Glomerular visceral epithelial cell (primary cell): ENCODE measurements around the gene MAD1L1.

Experiments used
- DNase-seq: peaks from one replicate; pipeline ENCODE4 v3.0.0-alpha.2; 2016; ENCODE audit errors: extremely low spot score

The MAD1L1 gene

DNA sequence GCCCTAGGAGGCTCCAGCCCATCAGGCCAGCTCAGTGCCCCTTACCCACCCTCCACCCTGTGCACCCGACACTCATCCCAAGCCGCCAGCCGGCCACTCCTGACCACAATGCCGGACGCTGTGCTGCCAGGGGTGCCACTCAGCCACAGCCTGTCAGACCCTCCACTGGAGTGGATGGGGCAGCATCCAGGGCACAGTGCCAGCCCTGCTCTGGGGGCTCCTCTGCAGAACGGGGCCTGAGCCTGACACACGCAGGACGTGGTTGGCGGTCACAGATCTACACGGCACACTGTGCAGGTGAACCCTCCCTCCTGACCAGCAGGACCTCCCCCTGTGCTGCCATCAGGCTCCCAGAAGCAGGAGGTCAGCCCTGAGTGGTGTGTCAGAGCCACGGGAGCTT is 114.7 kb downstream of the MAD1L1 start:
- no peak for DNase-seq

DNA sequence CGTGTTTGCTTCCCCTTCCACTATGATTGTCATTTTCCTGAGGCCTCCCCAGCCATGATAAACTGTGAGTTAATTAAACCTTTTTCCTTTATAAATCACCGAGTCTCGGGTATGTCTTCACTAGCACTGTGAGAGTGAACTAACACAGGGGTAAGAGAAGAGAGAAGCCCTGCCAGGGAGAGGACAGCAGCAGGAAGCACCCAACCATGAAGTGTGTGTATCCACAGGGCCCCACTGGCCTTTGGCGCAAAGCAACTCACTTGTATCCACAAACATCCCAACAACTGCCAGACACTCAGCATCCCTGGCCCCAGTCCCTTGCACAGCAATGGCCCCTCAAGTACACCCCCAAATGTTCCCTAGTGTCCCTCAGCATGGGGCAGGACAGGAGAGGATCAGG is 115.1 kb downstream of the MAD1L1 start:
- DNase-seq, result peak; percentile 30

DNA sequence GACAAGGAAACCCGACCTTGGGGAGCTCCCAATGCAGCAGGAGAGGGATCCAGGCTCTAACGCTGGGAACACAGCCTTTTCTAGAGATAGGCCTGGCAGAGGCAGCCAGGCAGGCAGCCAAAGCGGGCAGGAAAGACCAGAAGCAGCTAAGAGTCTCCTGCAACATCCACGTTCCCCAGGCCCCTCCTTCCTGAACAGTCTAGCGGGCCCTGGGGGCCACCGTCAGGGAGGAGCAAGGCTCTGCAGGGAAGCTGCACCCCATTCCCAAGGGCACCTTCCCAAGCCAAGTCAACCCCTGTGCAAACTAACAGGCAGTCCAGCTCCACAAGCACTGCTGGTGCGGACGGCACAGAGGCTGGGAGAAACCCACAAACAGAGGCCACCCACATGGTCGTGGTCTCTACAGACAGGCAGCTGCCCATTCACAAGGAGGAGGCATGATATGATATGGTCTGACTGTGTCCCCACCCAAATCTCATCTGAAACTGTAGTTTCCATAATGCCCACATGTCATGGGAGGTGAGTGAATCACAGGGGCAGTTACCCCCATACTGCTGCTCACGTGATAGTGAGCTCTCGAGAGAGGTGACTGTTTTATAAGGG is 115.7 kb downstream of the MAD1L1 start:
- DNase-seq, result no peak

DNA sequence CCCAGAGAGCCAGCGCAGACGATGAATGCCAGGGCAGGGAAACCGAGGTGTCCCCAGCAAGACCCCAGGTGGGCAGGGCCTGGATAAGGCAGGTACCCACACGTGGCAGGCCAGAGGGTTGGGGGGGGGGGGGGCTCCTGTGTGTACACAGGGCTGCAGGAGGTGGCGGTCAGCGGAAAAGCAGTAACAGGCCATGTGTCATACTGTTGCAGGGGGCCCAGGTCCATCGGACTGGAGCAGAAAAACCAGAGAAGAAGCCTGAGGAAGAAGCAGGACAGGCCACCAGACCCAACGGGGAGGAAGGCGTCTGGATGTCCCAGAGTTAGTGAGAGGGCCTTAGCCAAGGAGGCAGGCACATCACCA is 116.3 kb downstream of the MAD1L1 start:
- DNase-seq, result no peak

DNA sequence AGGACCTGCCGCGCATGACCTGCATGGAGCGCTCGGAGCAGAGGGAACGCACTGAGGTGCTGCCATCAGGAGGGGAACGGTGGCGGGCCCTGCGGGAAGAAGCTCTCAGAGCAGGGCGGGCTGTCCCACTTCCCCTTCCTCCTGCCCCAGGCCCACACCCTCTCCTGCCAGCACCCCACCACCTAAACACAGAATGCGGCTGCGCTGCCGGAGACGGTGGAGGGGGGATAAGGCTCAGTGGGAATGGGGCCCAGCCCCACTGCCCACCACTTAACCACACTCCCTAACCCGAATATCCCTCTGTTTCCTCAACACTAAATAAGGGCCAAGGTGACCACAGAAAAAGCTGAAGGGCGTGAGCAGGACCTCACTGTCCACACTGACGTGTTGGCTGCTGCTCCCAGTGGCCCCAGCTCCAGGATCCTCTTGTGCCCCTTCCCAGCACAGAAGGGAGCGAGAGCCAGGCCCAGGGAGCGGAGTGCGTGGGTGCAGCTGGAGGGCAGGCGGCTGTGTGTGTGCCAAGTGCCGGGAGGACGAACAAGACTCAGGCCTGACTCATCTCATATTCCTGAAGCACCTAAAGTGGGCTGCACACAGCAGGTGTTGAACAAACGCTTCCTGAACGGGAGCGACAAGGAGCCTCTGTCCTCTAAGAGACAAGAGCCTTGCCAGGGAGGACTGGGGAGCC is 116.8 kb downstream of the MAD1L1 start:
- DNase-seq, result peak; percentile 36

DNA sequence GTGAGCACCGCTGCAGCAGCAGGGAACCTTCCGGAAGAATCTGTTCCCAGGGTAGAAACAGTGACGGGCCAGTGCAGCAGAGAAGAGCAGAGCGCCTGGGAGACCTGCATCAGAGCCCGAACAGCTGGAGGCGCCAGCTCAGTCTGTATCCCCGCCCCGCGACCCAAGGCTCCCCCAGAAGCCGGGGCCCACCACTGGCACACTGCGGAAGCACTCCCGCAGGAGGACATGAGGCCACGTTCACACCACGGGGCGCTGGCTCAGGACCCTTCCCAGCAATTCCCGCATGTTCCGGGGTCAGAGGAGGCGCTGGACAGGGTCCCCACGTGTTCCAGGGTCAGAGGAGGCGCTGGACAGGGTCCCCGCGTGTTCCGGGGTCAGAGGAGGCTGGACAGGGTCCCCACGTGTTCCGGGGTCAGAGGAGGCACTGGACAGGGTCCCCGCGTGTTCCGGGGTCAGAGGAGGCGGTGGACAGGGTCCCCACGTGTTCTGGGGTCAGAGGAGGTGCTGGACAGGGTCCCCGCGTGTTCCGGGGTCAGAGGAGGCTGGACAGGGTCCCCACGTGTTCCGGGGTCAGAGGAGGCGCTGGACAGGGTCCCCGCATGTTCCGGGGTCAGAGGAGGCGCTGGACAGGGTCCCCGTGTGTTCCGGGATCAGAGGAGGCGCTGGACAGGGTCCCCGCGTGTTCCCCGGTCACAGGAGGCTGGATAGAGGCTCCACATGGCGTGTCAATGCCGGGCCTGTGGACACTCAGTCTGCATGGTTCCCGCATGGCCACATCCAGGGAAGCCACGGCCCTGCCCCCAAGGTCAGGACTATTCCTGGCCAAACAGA is 117.6 kb downstream of the MAD1L1 start:
- DNase-seq, result no peak

DNA sequence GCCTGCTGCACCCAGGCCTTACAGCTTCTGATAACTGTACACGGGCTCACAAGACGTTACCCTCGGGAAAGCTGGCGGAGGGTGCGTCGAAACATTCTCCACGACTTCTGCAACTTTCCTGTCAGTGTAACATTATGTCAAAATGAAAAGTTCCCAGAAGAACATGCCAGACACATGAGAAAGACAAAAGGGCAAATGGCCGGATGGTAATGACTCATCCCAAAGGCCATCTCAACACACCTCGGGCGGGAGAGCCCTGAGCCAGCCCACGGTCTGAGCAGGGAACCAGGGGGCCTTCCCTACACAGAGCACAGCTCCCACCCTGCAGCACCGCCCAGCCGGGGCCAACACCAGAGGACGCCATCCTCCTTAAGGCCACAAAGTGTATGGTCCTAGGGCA is 118.7 kb downstream of the MAD1L1 start:
- peak; percentile 32 for DNase-seq

DNA sequence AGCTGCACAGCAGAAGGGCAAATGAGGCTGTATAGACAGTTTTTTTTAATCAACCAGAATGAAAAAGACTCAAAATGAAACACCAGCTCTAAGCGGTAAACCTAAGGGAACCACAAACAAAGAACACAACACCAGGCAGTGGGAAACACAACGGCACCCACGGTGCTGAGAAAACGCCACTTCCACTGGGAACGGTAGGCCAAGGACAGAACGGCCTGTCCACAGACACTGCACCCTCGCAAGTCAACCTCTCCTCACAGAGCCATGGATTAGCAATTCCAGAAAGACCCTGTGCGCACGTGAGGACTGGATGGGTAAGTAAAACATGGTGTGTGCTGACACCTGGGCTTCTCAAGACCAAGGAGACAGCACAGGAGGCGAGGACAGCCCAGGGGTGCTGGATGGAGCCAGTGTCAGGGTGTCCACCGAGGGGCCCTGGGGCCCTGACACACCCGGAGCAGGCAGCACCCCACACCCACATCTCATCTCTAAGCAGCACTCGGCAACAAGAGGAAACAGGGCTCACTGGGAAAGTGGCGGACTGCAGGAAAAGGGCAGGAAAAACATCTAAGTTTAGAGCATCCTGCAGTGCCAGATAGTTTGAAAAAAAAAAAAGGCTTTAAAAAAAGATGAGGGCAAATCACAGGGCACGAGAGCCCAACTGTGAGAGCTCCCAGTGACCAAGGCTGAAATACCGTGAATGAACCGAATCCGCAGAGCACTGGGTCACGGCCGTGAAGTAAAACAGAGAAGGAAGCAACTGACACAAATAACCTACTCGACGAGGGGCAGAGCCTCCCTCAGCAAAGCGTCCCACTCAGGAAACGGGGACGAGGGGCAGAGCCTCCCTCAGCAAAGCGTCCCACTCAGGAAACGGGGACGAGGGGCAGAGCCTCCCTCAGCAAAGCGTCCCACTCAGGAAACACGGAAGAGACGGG is 120.2 kb downstream of the MAD1L1 start:
- DNase-seq, result no peak

DNA sequence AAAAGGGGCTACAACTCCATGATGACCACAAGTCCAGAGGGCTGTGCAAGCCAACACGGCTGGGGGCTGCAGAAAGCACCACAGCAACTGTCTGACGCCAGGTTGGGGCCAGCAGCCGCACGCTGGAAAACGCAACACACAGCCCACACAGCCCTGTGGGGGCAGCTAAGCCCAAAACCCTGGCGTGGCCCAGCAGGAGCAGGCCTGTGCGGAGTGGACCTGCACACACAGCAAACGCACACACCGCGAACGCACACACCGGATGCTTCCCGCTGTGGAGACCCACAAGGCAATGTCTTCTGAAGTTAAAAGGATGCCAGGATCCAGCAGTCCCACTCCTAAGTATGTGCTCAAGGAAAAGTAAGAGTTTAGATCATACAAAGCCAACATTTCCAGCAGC is 121.2 kb downstream of the MAD1L1 start:
- no peak for DNase-seq

DNA sequence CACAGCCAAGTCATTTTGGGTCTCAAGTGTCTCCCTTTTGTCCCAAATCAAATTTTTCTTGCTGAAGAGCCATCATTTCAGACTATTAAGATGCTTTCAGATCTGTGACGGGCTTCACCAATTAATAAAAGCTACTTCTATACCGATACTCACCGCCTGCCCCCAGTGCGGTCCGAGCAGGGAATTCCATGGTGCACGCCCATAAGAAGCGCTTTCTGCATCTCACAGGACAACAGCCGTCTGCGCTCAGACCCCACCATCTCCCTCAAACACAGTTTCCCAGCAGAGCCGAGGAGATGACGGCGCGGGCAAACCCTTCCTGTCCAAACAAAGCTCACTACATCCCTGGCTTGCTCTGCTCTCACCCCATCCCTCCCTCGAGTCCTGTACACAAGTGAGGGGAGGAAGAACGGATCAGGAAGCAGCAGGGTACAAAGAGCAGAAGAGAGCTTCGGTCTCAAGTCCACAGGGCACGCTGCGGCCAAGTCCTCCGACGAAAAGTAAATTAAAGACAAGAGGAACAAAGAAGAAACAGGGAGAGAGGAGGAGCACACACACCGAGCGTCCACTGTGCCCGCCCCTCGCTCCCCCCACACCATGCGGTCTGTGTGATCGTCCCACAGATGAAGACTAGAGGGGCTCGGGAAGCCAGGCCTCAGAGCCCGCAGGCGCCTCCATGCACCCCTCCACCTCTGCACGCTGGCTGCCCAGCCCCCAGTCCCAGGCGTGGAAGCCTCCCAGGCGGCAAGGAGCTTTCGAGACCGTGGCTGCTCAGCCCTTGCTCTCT is 121.9 kb downstream of the MAD1L1 start:
- no peak for DNase-seq

DNA sequence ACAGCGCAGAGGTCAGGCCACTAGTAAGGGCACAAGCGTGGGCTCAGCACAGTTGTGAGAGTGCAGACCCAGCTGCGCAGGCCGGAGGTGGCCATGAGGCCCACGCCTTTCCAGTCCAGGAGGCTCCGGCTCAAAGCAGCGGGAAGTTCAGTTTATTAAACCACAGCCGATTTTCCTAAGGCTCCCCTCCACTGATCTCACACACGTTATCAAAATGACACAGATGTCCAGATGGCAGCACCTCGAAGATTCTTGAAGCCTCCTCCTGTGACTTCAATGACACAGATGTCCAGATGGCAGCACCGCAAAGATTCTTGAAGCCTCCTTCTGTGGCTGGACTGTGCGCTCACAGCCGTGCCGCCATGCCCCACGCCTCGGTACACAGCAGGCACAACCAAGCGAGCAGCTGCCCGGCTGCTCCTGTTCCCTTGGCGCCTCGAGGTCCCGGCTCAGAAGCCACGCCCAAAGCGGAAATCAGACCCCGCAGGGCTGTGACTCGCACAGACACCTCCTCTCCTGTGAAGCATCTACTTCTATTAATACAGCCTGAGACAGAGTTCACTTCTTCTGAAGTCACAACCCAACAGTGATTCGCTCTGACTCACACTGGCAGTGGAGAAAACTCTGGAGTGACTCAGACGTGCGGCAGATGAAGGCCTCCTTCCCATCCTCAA is 122.7 kb downstream of the MAD1L1 start:
- DNase-seq, result peak; percentile 79

DNA sequence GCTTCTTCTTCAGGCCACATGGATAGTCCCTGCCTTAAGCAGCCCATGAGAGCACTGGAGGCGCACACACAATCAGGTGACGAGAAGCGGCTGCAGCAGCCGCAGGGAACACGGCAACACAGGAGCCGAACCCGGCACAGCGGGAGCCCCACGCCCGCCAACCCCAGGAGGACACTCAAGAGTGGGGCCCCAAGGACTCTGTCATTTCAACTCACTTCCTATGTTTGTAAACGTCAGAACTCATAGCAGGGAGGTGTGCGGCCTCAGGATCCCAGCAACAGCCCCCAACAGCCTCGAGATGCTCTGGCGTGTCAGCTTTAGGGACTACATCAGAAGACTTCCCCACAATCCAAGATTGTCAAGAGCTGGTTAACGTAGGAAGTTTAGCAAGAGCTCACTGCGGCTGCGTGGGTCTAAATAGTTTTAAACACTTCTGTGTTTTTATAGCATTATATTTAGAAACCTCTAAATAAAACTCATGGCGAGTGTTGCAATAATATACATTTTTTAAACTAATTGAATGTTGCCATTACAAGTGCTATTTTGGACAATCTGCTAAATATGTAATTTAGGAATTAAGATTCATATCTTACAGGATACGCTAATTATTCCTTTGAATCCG is 123.4 kb downstream of the MAD1L1 start:
- no peak for DNase-seq

DNA sequence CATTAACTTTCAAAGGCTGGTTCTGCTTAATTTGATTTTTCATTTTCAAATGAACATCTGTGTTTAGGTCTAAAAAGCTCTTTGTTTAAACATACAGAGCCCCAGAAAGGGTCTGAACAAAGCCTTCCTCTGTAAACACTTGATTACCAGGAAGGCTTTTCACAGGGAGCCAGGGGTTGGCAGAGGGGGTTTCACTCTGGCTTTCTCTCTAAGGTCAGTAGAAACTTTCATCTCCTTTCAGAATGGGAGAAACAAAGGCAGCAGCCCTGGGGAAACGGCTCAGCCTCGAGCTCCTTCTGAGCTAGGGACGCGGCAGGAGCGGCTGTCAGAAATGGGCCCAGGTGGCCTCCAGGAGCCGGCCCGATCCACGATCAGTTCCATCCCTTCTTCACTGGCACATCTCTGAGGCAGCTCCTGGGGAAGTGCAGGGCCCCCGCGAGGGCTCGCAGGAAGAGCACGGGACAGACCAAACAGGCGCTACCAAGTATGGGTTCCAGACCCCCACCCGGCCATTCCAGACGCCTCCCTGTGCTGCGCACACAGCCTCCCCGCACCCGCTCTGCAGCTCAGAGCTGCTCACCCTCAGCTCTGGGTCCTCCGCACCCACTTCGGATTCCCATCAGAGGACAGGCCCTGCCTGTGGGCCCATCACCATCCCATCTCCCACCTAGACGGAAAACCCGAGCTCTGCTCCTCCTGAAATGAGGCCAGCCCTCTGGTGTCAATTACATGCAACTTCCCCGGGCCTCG is 124.1 kb downstream of the MAD1L1 start:
- DNase-seq, result no peak

DNA sequence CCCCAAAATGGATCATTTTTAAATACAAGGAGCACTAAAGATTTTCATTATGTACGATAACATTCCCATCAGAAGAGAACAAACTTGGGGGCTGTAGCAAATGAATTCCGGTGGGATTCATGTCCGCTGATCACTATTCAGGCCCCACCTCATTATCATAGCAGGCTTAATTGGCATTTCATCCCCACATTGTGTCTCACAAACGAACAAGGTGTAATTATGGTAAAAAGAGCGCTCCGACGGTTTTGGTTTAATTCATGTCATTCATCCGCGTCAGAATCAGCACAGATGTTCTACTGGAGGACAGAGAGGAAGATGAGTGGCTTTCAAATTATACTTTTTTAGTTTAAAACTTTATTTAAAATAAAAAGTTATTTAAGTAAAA is 124.7 kb downstream of the MAD1L1 start:
- no peak for DNase-seq

DNA sequence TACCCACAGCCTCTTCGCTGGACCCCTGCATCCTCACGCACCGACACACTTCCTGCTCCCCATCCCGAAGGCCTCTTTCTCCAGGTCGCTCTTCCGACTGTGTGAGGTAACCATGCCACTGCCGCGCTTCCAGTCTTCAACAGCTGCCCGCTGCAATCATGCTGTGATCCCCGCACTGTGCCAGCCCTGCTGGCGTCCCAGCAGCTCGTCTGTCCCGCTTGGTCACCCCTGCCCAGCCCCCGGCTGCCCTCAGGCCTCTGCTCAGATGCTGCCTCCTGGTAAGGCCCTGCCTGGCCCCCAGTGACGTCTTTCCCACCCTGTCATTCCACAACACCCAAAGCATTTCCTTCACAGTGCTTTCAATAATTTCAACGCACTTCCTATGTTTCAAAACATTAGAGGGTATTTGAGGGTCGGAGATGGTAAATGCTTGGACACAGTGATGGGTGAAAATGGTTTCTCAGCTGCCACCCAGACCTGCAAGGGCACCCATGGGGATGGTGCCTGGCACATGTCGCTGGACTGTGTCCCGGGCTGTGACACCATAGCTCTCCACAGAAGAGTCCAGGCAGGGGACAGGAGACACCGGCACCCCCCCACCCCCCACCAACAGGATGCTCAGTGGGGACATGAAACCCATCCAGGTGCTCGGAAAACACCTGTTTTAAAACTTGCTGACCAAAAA is 125.2 kb downstream of the MAD1L1 start:
- DNase-seq, result no peak

DNA sequence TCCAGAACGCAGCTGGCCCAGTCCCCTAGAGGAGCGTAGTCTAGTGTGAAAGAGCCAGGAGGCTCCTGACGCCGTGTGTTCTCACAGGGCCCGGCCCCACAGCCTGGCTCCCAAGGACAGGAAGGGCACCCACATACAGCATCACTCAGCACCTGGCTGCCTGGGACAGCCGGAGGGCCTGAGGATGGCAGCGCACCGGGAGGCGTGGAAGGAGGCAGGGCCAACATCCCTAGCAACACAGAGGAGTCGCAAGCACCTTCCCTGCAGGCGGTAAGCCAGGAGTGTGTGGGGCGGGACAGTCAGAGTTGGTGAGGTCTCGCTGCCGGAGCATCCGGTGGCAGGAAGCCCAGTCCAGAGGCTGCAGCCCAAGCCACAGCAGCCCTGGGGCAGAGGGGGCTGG is 125.8 kb downstream of the MAD1L1 start:
- no peak for DNase-seq

DNA sequence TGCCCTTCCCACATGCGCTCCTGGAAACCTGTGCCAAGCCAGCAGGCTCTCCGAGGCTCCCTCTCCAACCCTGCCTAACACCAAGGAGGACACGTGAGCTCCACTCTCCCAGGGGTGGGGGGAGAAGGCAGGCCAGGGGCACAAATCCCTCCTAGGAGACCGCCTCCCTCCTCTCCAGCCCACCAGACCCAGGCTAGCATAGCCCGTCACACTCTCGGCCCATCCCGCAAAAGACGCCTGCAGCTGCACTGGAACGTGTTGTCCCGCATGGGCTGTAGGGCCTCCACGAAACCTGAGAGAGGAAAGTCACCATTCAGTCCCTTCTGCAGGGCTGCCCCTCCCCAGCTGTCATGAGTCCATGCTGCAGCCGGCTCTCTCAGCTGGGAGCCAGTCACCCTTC is 126.3 kb downstream of the MAD1L1 start:
- no peak for DNase-seq

DNA sequence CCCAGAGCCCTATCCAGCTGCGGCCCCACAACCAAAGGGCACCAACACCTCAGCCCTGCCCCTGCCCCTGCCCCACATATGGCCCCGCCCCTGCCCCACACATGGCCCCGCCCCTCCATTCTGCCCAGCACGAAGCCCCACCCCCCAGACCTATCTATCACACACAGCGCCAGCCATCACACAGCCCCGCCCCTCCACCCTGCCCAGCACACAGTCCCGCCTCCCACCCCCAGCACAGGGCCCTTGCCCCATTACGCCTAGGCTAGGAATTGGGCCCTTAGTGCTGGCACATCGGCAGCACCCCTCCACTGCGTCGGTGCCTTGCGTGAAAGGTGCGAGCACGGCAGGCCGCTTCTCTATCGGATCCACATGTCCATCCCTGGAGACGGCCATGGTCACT is 126.8 kb downstream of the MAD1L1 start:
- no peak for DNase-seq

DNA sequence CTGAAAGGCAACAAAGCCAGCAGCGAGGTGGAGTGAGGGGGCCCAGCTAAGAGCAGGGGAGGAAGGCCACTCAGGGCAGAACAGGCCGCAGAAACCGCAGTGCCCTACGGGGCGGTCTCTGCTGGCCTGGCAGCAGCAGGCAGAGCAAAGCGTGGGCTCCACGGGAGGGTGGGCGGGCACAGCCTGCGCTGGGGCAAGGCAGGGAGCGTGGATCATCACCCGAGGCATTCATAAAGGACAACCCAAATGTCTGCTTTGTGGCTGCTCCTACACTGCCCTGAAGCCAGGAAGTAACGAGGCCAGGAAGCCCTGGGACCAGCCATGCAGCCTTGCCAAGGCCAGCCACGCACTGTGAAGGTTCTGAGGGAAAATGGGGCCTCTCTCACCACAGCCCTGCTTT is 127.5 kb downstream of the MAD1L1 start:
- no peak for DNase-seq
